SU-DHL-6 (cell line): ENCODE measurements around the gene CAMSAP1.

ENCODE experiments used
- H2AFZ ChIP-seq: fragments of 200-600 bp; sonication (generic); 2 replicates; pipeline ENCODE4 v1.6.1; 2014; ENCODE audit warnings: low read depth, mild to moderate bottlenecking, moderate library complexity, mixed read lengths, antibody characterized with exemption, low read length; ENCODE audit not compliant: severe bottlenecking
- H3F3A ChIP-seq: fragments of 200-600 bp; shearing (Covaris generic); 2 replicates; pipeline ENCODE4 v1.6.0; 2016; ENCODE audit warnings: antibody characterized with exemption, mild to moderate bottlenecking; ENCODE audit not compliant: insufficient read depth
- H3K27ac ChIP-seq: fragments of 200-600 bp; sonication (generic); 2 replicates; pipeline ENCODE4 v1.5.1; 2016; ENCODE audit warnings: low read depth, mild to moderate bottlenecking, low read length, moderate library complexity, mixed read lengths
- H3K27me3 ChIP-seq: fragments of 200-600 bp; sonication (generic), shearing (Covaris generic); 2 replicates; pipeline ENCODE4 v1.6.0; 2014; ENCODE audit warnings: mild to moderate bottlenecking, low read length
- H3K36me3 ChIP-seq: fragments of 200-600 bp; sonication (generic); 2 replicates; pipeline ENCODE4 v1.6.1; 2014; ENCODE audit warnings: mild to moderate bottlenecking, low read length, mixed read lengths
- H3K4me2 ChIP-seq: fragments of 300-600, 200-600 bp; shearing (Covaris generic), sonication (generic); 2 replicates; pipeline ENCODE4 v1.6.0; 2014; ENCODE audit warnings: low read length, low read depth, mild to moderate bottlenecking; ENCODE audit not compliant: poor library complexity, severe bottlenecking
- H3K4me3 ChIP-seq: fragments of 200-600 bp; sonication (generic); 2 replicates; pipeline ENCODE4 v1.5.1; 2014; ENCODE audit warnings: antibody characterized with exemption, low read length, mild to moderate bottlenecking, mixed read lengths; ENCODE audit not compliant: insufficient read depth, poor library complexity, severe bottlenecking
- H3K79me2 ChIP-seq: fragments of 200-600 bp; sonication (generic); 2 replicates; pipeline ENCODE4 v1.6.1; 2014; ENCODE audit warnings: mild to moderate bottlenecking, low read length, moderate library complexity; ENCODE audit not compliant: insufficient read depth
- H3K9ac ChIP-seq: fragments of 200-600 bp; sonication (generic); 2 replicates; pipeline ENCODE4 v1.7.0; 2014; ENCODE audit warnings: mild to moderate bottlenecking, low read length
- H3K9me2 ChIP-seq: fragments of 200-600 bp; sonication (generic); replicated peaks from 2 replicates; pipeline ENCODE4 v1.6.1; 2014; ENCODE audit warnings: low read length; ENCODE audit not compliant: insufficient read depth
- H3K9me3 ChIP-seq: fragments of 200-600 bp; sonication (generic); 2 replicates; pipeline ENCODE4 v1.6.1; 2014; ENCODE audit warnings: low read length, mixed read lengths; ENCODE audit not compliant: insufficient read depth
- H4K20me1 ChIP-seq: fragments of 200-600 bp; sonication (generic); 2 replicates; pipeline ENCODE4 v1.6.1; 2014; ENCODE audit warnings: low read depth, mild to moderate bottlenecking, antibody characterized with exemption, low read length, moderate library complexity, mixed read lengths
- CTCF ChIP-seq: fragments of 200-600 bp; sonication (generic); IDR thresholded peaks from one replicate; pipeline ENCODE4 v1.5.1; 2017; ENCODE audit warnings: antibody characterized with exemption, mild to moderate bottlenecking, low read length, moderate library complexity; ENCODE audit not compliant: insufficient read depth, poor library complexity, severe bottlenecking
- EZH2phosphoT487 ChIP-seq: fragments of 200-600 bp; sonication (generic), shearing (Covaris generic); conservative IDR thresholded peaks from 2 replicates; pipeline ENCODE4 v1.6.1; 2018; ENCODE audit warnings: mild to moderate bottlenecking, antibody characterized with exemption, low read length, moderate library complexity, mixed read lengths

Gene CAMSAP1

GRCh38 chr9:135772702-135773493, 134.4 kb downstream of the CAMSAP1 start:
- Histone ChIP-seq H3K27me3 (no peaks in the 10 kb centered on the region), H3K36me3 (no peaks in the 10 kb centered on the region), H3K9me3 (no peaks in the 10 kb centered on the region), H2AFZ (no peak overlapping the region), H3K9me2 (no peaks in the 10 kb centered on the region), H3K27ac (no peak overlapping the region), H3K79me2 (no peaks in the 10 kb centered on the region), H3K4me2 (no peak overlapping the region), H3K4me3 (no peak overlapping the region), H4K20me1 (no peaks in the 10 kb centered on the region), H3K9ac (no peak overlapping the region), H3F3A (no peaks in the 10 kb centered on the region)
- TF ChIP-seq EZH2phosphoT487 (no peak), CTCF (no peak)

- H3K4me3 ChIP-seq, result no peak overlapping the region
Observed at GRCh38 chr9:135772056-135772646, 135.2 kb downstream of the CAMSAP1 start.

GRCh38 chr9:135771401-135772051, 135.8 kb downstream of the CAMSAP1 start:
- Histone ChIP-seq H3K9me3 (no peaks in the 10 kb centered on the region), H4K20me1 (no peaks in the 10 kb centered on the region), H3K4me2 (no peak overlapping the region), H2AFZ (no peak overlapping the region), H3K79me2 (no peaks in the 10 kb centered on the region), H3K9ac (no peak overlapping the region), H3F3A (no peaks in the 10 kb centered on the region), H3K27ac (no peak overlapping the region), H3K36me3 (no peaks in the 10 kb centered on the region), H3K9me2 (no peaks in the 10 kb centered on the region), H3K27me3 (no peaks in the 10 kb centered on the region), H3K4me3 (no peak overlapping the region)
- TF ChIP-seq CTCF (no peak), EZH2phosphoT487 (no peak)

More at GRCh38 chr9:135772056-135772646, 135.2 kb downstream of the CAMSAP1 start:
- no peaks in the 10 kb centered on the region for H3K27me3 ChIP-seq
- H3K36me3 ChIP-seq, result no peaks in the 10 kb centered on the region
- H3K9me2 ChIP-seq, result no peaks in the 10 kb centered on the region
- no peaks in the 10 kb centered on the region for H3K9me3 ChIP-seq
- H3K9ac ChIP-seq, result no peak overlapping the region
- TF ChIP-seq CTCF (no peak), EZH2phosphoT487 (no peak)
- H3K4me2 ChIP-seq, result no peak overlapping the region
- no peaks in the 10 kb centered on the region for H3K79me2 ChIP-seq
- no peak overlapping the region for H3K27ac ChIP-seq
- H3F3A ChIP-seq, result no peaks in the 10 kb centered on the region
- no peak overlapping the region for H2AFZ ChIP-seq
- H4K20me1 ChIP-seq, result no peaks in the 10 kb centered on the region
